PC-3 (cell line): ENCODE data around the gene ZNF441. TPM values are rescaled to one million over a fixed set of nuclear protein-coding genes. Genes with fewer than 3 reads are reported as not detected.

Experiments
- ATAC-seq: fragments of 200-7000 bp; cut with Tn5 transposase; 2 replicates; pipeline ENCODE4 v1.9.1; 2020; ENCODE audit warnings: mild to moderate bottlenecking, moderate library complexity
- BruUV-seq: library from RNA; stranded (reverse); fragments of 400-500 nt; replicated peaks from 2 replicates; lab custom pipeline; 2021; lab: Mats Ljungman, UMichigan
- CTCF ChIA-PET: fragments of 300-600 bp; sonication (Branson Sonifier 250); formaldehyde crosslinking; loops from one replicate; lab custom pipeline; 2022; ENCODE audit warnings: antibody characterized with exemption; lab: Charles Lee
- POLR2A ChIA-PET: fragments of 300-600 bp; sonication (Branson Sonifier 250); formaldehyde crosslinking; loops from one replicate; lab custom pipeline; 2022; ENCODE audit warnings: antibody characterized with exemption; ENCODE audit not compliant: unreplicated experiment; lab: Charles Lee
- DNase-seq: peaks from one replicate; pipeline ENCODE4 v3.0.0-alpha.2; 2015
- H2AFZ ChIP-seq: fragments of 300-600 bp; sonication (generic); 2 replicates; pipeline ENCODE4 v1.6.0; 2016; ENCODE audit warnings: antibody characterized with exemption, low read length
- H3F3A ChIP-seq: fragments of 300-600 bp; sonication (generic); one replicate; pipeline ENCODE4 v1.6.0; 2017; ENCODE audit warnings: antibody characterized with exemption, low read length, control low read depth, mild to moderate bottlenecking; ENCODE audit not compliant: unreplicated experiment
- H3K27ac ChIP-seq: fragments of 300-600 bp; sonication (generic); 2 replicates; pipeline ENCODE4 v1.5.1; 2016; ENCODE audit warnings: mild to moderate bottlenecking, low read length
- H3K27me3 ChIP-seq: fragments of 300-600 bp; sonication (generic); 2 replicates; pipeline ENCODE4 v1.6.1; 2016; ENCODE audit warnings: low read length, mixed read lengths
- H3K36me3 ChIP-seq: fragments of 300-600 bp; sonication (generic); 2 replicates; pipeline ENCODE4 v1.6.1; 2016; ENCODE audit warnings: low read depth, mixed run types, low read length, mixed read lengths
- H3K4me1 ChIP-seq: fragments of 300-600 bp; sonication (generic); 2 replicates; pipeline ENCODE4 v1.5.1; 2016; ENCODE audit warnings: low read length; ENCODE audit not compliant: insufficient read depth
- H3K4me2 ChIP-seq: fragments of 300-600 bp; sonication (generic); 2 replicates; pipeline ENCODE4 v1.6.0; 2016; ENCODE audit warnings: low read length
- H3K4me3 ChIP-seq: fragments of 300-600 bp; sonication (generic); 2 replicates; pipeline ENCODE4 v1.5.1; 2016; ENCODE audit warnings: mild to moderate bottlenecking, low read length, mixed read lengths
- H3K79me2 ChIP-seq: fragments of 300-600 bp; sonication (generic); 2 replicates; pipeline ENCODE4 v1.6.1; 2017; ENCODE audit warnings: low read length, mixed read lengths
- H3K9ac ChIP-seq: fragments of 300-600 bp; sonication (generic); 2 replicates; pipeline ENCODE4 v1.6.0; 2016; ENCODE audit warnings: mild to moderate bottlenecking, low read length
- H3K9me2 ChIP-seq: fragments of 300-600 bp; sonication (generic); replicated peaks from 2 replicates; pipeline ENCODE4 v1.6.1; 2016; ENCODE audit warnings: mixed run types, low read length, mixed read lengths
- H3K9me3 ChIP-seq: fragments of 300-600 bp; sonication (generic); 2 replicates; pipeline ENCODE4 v1.6.1; 2016; ENCODE audit warnings: low read length, mixed read lengths
- H4K20me1 ChIP-seq: fragments of 300-600 bp; sonication (generic); 2 replicates; pipeline ENCODE4 v1.6.1; 2016; ENCODE audit warnings: low read length, mixed read lengths
- CTCF ChIP-seq: fragments of 300-600 bp; sonication (generic); conservative IDR thresholded peaks from 2 replicates; pipeline ENCODE4 v1.5.1; 2017; ENCODE audit warnings: antibody characterized with exemption, low read depth, mild to moderate bottlenecking, low read length
- EZH2 ChIP-seq: fragments of 300-600 bp; sonication (generic); IDR thresholded peaks from one replicate; pipeline ENCODE4 v1.6.1; 2017; ENCODE audit warnings: antibody characterized with exemption, mild to moderate bottlenecking, low read length; ENCODE audit not compliant: unreplicated experiment
- EZH2phosphoT487 ChIP-seq: fragments of 300-600 bp; sonication (generic); IDR thresholded peaks from 2 replicates; pipeline ENCODE4 v1.6.1; 2018; ENCODE audit warnings: mild to moderate bottlenecking, antibody characterized with exemption, low read length, borderline replicate concordance
- intact Hi-C: fragments of 100-400 bp; cut with micrococcal nuclease; formaldehyde crosslinking; loops from 2 replicates; pipeline ENCODE4 v1.9.0; 2023
- total RNA-seq: library from RNA; depleted of rRNA; stranded (reverse); fragments of >200 nt; gene quantifications from 2 replicates; pipeline ENCODE4 v1.2.3, GENCODE V29; 2014

The ZNF441 gene
- total RNA-seq, 1 experiment from 2014 or later, result 6.9 TPM

GRCh38 chr19:11736696-11737095 lies 30.1 kb upstream of the ZNF441 start:
- DNase-seq (peak; percentile 38), ATAC-seq (no peak)
- H3K79me2 ChIP-seq, result peaks cover 66% of the 10 kb centered on the region
- no peak overlapping the region for H2AFZ ChIP-seq
- no peaks in the 10 kb centered on the region for H3K9me3 ChIP-seq
- H3K4me2 ChIP-seq, result peak overlapping the region; percentile 90
- H3F3A ChIP-seq, result no peaks in the 10 kb centered on the region
- H4K20me1 ChIP-seq, result peaks cover 9% of the 10 kb centered on the region; the same call in 1 of the 2 replicates
- BruUV-seq, result no TSS peak
- H3K27me3 ChIP-seq, result no peaks in the 10 kb centered on the region
- H3K9ac ChIP-seq, result no peak overlapping the region
- no peak overlapping the region for H3K27ac ChIP-seq
- intact Hi-C loops, result no loop called here
- peaks cover 9% of the 10 kb centered on the region for H3K36me3 ChIP-seq
- ChIA-PET POLR2A (no interaction called here), CTCF (interaction anchor here (1.1 kb wide), 1 partner anchor 37 kb away, joined by 4 read pairs; no protein-coding TSS in a partner anchor)
- TF ChIP-seq CTCF (no peak), EZH2phosphoT487 (no peak), EZH2 (no peak)
- peaks cover 29% of the 10 kb centered on the region for H3K4me1 ChIP-seq
- peak overlapping the region; percentile 85; the same call in 1 of the 2 replicates for H3K4me3 ChIP-seq
- H3K9me2 ChIP-seq, result no peaks in the 10 kb centered on the region

GRCh38 chr19:11737964-11738745 lies 28.6 kb upstream of the ZNF441 start:
- TF ChIP-seq CTCF, result no peak; the same call in 1 of the 2 replicates
- TF ChIP-seq EZH2phosphoT487, result no peak
- TF ChIP-seq EZH2, result no peak
- peaks cover 9% of the 10 kb centered on the region; the same call in 1 of the 2 replicates for H4K20me1 ChIP-seq
- H3K4me1 ChIP-seq, result peaks cover 22% of the 10 kb centered on the region
- ATAC-seq (peak; percentile 59), DNase-seq (peak; percentile 65)
- intact Hi-C loops, result loop anchor here (2.0 kb wide), 1 partner anchor 37 kb away; no protein-coding TSS in a partner anchor
- peaks cover 55% of the 10 kb centered on the region for H3K79me2 ChIP-seq
- TSS peak; percentile 44 for BruUV-seq
- no peaks in the 10 kb centered on the region for H3K27me3 ChIP-seq
- peak overlapping the region; percentile 90 for H3K4me2 ChIP-seq
- H2AFZ ChIP-seq, result peak overlapping the region; percentile 84
- 0 out of 2 replicates have a peak, but pooled peaks cover 3% of the 10 kb centered on the region for H3K9me3 ChIP-seq
- no peaks in the 10 kb centered on the region for H3F3A ChIP-seq
- ChIA-PET POLR2A (no interaction called here), CTCF (interaction anchor here (0.6 kb wide), 1 partner anchor 403 kb away, joined by 3 read pairs; no protein-coding TSS in a partner anchor)
- peak overlapping the region; percentile 85 for H3K4me3 ChIP-seq
- peak overlapping the region; percentile 8; the same call in 1 of the 2 replicates for H3K27ac ChIP-seq
- peaks cover 6% of the 10 kb centered on the region; the same call in 1 of the 2 replicates for H3K36me3 ChIP-seq
- H3K9me2 ChIP-seq, result no peaks in the 10 kb centered on the region
- H3K9ac ChIP-seq, result peak overlapping the region; percentile 72
